ENCODE data around the gene CCT2.

CCT2 gene

DNA sequence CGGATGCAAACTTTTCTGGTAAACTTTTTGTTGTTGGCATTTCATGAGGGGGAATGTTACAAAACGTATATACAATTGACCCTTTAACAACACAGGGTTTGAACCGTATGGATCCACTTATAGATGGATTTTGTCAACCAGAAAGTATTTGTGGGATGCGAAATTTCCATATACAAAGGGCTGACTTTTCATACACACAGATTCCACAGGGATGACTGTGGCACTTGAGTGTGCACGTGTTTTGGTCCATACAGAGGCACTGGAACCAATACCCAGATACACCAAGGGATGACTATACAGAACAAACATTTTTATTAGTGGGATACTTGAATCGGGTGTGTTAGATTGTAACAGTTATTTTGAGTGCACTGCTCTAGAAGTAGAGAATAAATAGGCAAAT lies 29.8 kb upstream of the CCT2 start:
- no peaks in the 10 kb centered on the region for H3K9me3 ChIP-seq (ENCODE audit: control insufficient read depth, low read length)
- no peak overlapping the region for H2BK5ac ChIP-seq (ENCODE audit: low read depth, low read length, poor library complexity, severe bottlenecking)
- H3K79me1 ChIP-seq (replicated peaks; ENCODE audit: low read length, poor library complexity, severe bottlenecking), result peaks cover 18% of the 10 kb centered on the region
- no peak overlapping the region for H3K23ac ChIP-seq (ENCODE audit: low read length in 2 of 2)
- no peak overlapping the region for H4K8ac ChIP-seq (ENCODE audit: low read length)
- 0% methylated on average over 4 of the region's 6 CpGs for WGBS
- peaks cover 2 to 3% of the 10 kb centered on the region in 2 experiments for H3K36me3 ChIP-seq (ENCODE audit: control insufficient read depth in 1 of 2, insufficient read depth in 2 of 2, low read depth in 1 of 2, low read length in 2 of 2)
- peak overlapping the region; percentile 21 for H3K9ac ChIP-seq (ENCODE audit: low read length)
- DNase-seq, result peak; percentile 98
- no peak overlapping the region for H3K18ac ChIP-seq (ENCODE audit: low read depth in 1 of 2, low read length in 2 of 2)
- H3K4me2 ChIP-seq (ENCODE audit: low read length, poor library complexity, severe bottlenecking), result no peak overlapping the region
- peaks cover 3% of the 10 kb centered on the region for H3K4me1 ChIP-seq (ENCODE audit: control insufficient read depth, insufficient read depth, low read depth, low read length)
- no peak overlapping the region for H2BK12ac ChIP-seq (ENCODE audit: low read length in 2 of 2)
- no peak overlapping the region for H2AK5ac ChIP-seq (ENCODE audit: low read length, severe bottlenecking)
- H3K27me3 ChIP-seq (ENCODE audit: control insufficient read depth in 1 of 2, insufficient read depth in 1 of 2, low read length in 2 of 2), result no peaks in the 10 kb centered on the region
- no peak overlapping the region for H3K14ac ChIP-seq (ENCODE audit: low read length in 2 of 2)
- no peak overlapping the region for H2BK120ac ChIP-seq (ENCODE audit: low read depth, low read length)
- H3K4me3 ChIP-seq (ENCODE audit: insufficient read depth in 1 of 2, low read depth in 1 of 2, low read length in 2 of 2), result no peak overlapping the region
- H2AFZ ChIP-seq (ENCODE audit: low read depth, low read length), result no peak overlapping the region
- H3K27ac ChIP-seq (ENCODE audit: low read length, poor library complexity, severe bottlenecking), result no peak overlapping the region
- no peak overlapping the region for H2BK15ac ChIP-seq (ENCODE audit: low read depth, poor library complexity, severe bottlenecking)
- no peak overlapping the region for H3K4ac ChIP-seq (ENCODE audit: low read depth in 1 of 2, low read length in 2 of 2)
- no peak overlapping the region for H4K91ac ChIP-seq (ENCODE audit: low read length)

- Histone ChIP-seq H2BK120ac (ENCODE audit: low read depth, low read length) (no peak overlapping the region), H2AK5ac (ENCODE audit: low read length, severe bottlenecking) (no peak overlapping the region), H2AFZ (ENCODE audit: low read depth, low read length) (no peak overlapping the region), H3K4ac (ENCODE audit: low read depth in 1 of 2, low read length in 2 of 2) (peak overlapping the region in 1 of 2 experiments; percentile 79), H3K9ac (ENCODE audit: low read length) (no peak overlapping the region), H3K4me1 (ENCODE audit: control insufficient read depth, insufficient read depth, low read depth, low read length) (peaks cover 3% of the 10 kb centered on the region), H3K23ac (ENCODE audit: low read length in 2 of 2) (no peak overlapping the region), H3K4me2 (ENCODE audit: low read length, poor library complexity, severe bottlenecking) (no peak overlapping the region), H3K79me1 (replicated peaks; ENCODE audit: low read length, poor library complexity, severe bottlenecking) (peaks cover 18% of the 10 kb centered on the region), H4K91ac (ENCODE audit: low read length) (no peak overlapping the region), H4K8ac (ENCODE audit: low read length) (no peak overlapping the region), H3K27ac (ENCODE audit: low read length, poor library complexity, severe bottlenecking) (no peak overlapping the region), H2BK12ac (ENCODE audit: low read length in 2 of 2) (no peak overlapping the region), H3K18ac (ENCODE audit: low read depth in 1 of 2, low read length in 2 of 2) (peak overlapping the region in 1 of 2 experiments; percentile 21), H2BK15ac (ENCODE audit: low read depth, poor library complexity, severe bottlenecking) (no peak overlapping the region), H2BK5ac (ENCODE audit: low read depth, low read length, poor library complexity, severe bottlenecking) (no peak overlapping the region), H3K27me3 (ENCODE audit: control insufficient read depth in 1 of 2, insufficient read depth in 1 of 2, low read length in 2 of 2) (no peaks in the 10 kb centered on the region), H3K36me3 (ENCODE audit: control insufficient read depth in 1 of 2, insufficient read depth in 2 of 2, low read depth in 1 of 2, low read length in 2 of 2) (peaks cover 2 to 3% of the 10 kb centered on the region in 2 experiments), H3K9me3 (ENCODE audit: control insufficient read depth, low read length) (no peaks in the 10 kb centered on the region), H3K4me3 (ENCODE audit: insufficient read depth in 1 of 2, low read depth in 1 of 2, low read length in 2 of 2) (no peak overlapping the region), H3K14ac (ENCODE audit: low read length in 2 of 2) (no peak overlapping the region)
- DNase-seq, result no peak
- WGBS, result 77% methylated on average over 7 of the region's 9 CpGs
These were observed 28.9 kb upstream of the CCT2 start for GRCh38 chr12:69556383-69556782.

- H3K23ac ChIP-seq (ENCODE audit: low read length in 2 of 2), result peak overlapping the region in 1 of 2 experiments; percentile 96
- WGBS, result 78% methylated on average over 2 of the region's 2 CpGs
- H3K4me3 ChIP-seq (ENCODE audit: insufficient read depth in 1 of 2, low read depth in 1 of 2, low read length in 2 of 2), result no peak overlapping the region
- DNase-seq, result no peak
- H3K79me1 ChIP-seq (replicated peaks; ENCODE audit: low read length, poor library complexity, severe bottlenecking), result peaks cover 18% of the 10 kb centered on the region
- H3K4me1 ChIP-seq (ENCODE audit: control insufficient read depth, insufficient read depth, low read depth, low read length), result peaks cover under 1% of the 10 kb centered on the region
- no peak overlapping the region for H2AK5ac ChIP-seq (ENCODE audit: low read length, severe bottlenecking)
- H3K4ac ChIP-seq (ENCODE audit: low read depth in 1 of 2, low read length in 2 of 2), result no peak overlapping the region
- no peak overlapping the region for H2BK120ac ChIP-seq (ENCODE audit: low read depth, low read length)
- H2AFZ ChIP-seq (ENCODE audit: low read depth, low read length), result no peak overlapping the region
- H3K27ac ChIP-seq (ENCODE audit: low read length, poor library complexity, severe bottlenecking), result no peak overlapping the region
- H2BK15ac ChIP-seq (ENCODE audit: low read depth, poor library complexity, severe bottlenecking), result no peak overlapping the region
- no peaks in the 10 kb centered on the region for H3K9me3 ChIP-seq (ENCODE audit: control insufficient read depth, low read length)
- no peak overlapping the region for H3K9ac ChIP-seq (ENCODE audit: low read length)
- peak overlapping the region; percentile 9 for H3K4me2 ChIP-seq (ENCODE audit: low read length, poor library complexity, severe bottlenecking)
- peaks cover 3 to 50% of the 10 kb centered on the region in 2 experiments for H3K36me3 ChIP-seq (ENCODE audit: control insufficient read depth in 1 of 2, insufficient read depth in 2 of 2, low read depth in 1 of 2, low read length in 2 of 2)
- H4K91ac ChIP-seq (ENCODE audit: low read length), result no peak overlapping the region
- no peak overlapping the region for H2BK12ac ChIP-seq (ENCODE audit: low read length in 2 of 2)
- no peak overlapping the region for H2BK5ac ChIP-seq (ENCODE audit: low read depth, low read length, poor library complexity, severe bottlenecking)
- H3K27me3 ChIP-seq (ENCODE audit: control insufficient read depth in 1 of 2, insufficient read depth in 1 of 2, low read length in 2 of 2), result no peaks in the 10 kb centered on the region
- H3K18ac ChIP-seq (ENCODE audit: low read depth in 1 of 2, low read length in 2 of 2), result no peak overlapping the region
- no peak overlapping the region for H4K8ac ChIP-seq (ENCODE audit: low read length)
- H3K14ac ChIP-seq (ENCODE audit: low read length in 2 of 2), result peak overlapping the region in 1 of 2 experiments; percentile 48
These were observed 22.0 kb upstream of the CCT2 start for GRCh38 chr12:69563166-69563762.

GRCh38 chr12:69566603-69567002 lies 18.7 kb upstream of the CCT2 start:
- Histone ChIP-seq H4K8ac (ENCODE audit: low read length) (no peak overlapping the region), H2BK15ac (ENCODE audit: low read depth, poor library complexity, severe bottlenecking) (no peak overlapping the region), H3K4me1 (ENCODE audit: control insufficient read depth, insufficient read depth, low read depth, low read length) (peaks cover 1% of the 10 kb centered on the region), H4K91ac (ENCODE audit: low read length) (no peak overlapping the region), H3K14ac (ENCODE audit: low read length in 2 of 2) (no peak overlapping the region), H3K79me1 (replicated peaks; ENCODE audit: low read length, poor library complexity, severe bottlenecking) (peaks cover 16% of the 10 kb centered on the region), H3K4ac (ENCODE audit: low read depth in 1 of 2, low read length in 2 of 2) (no peak overlapping the region), H3K36me3 (ENCODE audit: control insufficient read depth in 1 of 2, insufficient read depth in 2 of 2, low read depth in 1 of 2, low read length in 2 of 2) (peaks cover 6 to 67% of the 10 kb centered on the region in 2 experiments), H3K27me3 (ENCODE audit: control insufficient read depth in 1 of 2, insufficient read depth in 1 of 2, low read length in 2 of 2) (no peaks in the 10 kb centered on the region), H2BK120ac (ENCODE audit: low read depth, low read length) (no peak overlapping the region), H3K18ac (ENCODE audit: low read depth in 1 of 2, low read length in 2 of 2) (no peak overlapping the region), H2BK5ac (ENCODE audit: low read depth, low read length, poor library complexity, severe bottlenecking) (no peak overlapping the region), H3K4me2 (ENCODE audit: low read length, poor library complexity, severe bottlenecking) (no peak overlapping the region), H3K9ac (ENCODE audit: low read length) (no peak overlapping the region), H3K27ac (ENCODE audit: low read length, poor library complexity, severe bottlenecking) (no peak overlapping the region), H3K9me3 (ENCODE audit: control insufficient read depth, low read length) (no peaks in the 10 kb centered on the region), H2AK5ac (ENCODE audit: low read length, severe bottlenecking) (no peak overlapping the region), H3K23ac (ENCODE audit: low read length in 2 of 2) (no peak overlapping the region), H3K4me3 (ENCODE audit: insufficient read depth in 1 of 2, low read depth in 1 of 2, low read length in 2 of 2) (no peak overlapping the region), H2BK12ac (ENCODE audit: low read length in 2 of 2) (no peak overlapping the region), H2AFZ (ENCODE audit: low read depth, low read length) (no peak overlapping the region)
- 91% methylated on average over 3 of the region's 3 CpGs for WGBS
- no peak for DNase-seq
